B cell (primary cell): ENCODE data around the gene GDF9.

Experiments
- CTCF ChIP-seq: fragments of 200-600 bp; IDR thresholded peaks from one replicate; pipeline ENCODE4 v1.8.0; 2022; ENCODE audit warnings: antibody characterized with exemption, mild to moderate bottlenecking
- EZH2 ChIP-seq: IDR thresholded peaks from 2 replicates; pipeline ENCODE4 v1.6.1; 2012; ENCODE audit warnings: borderline replicate concordance, low read depth, mild to moderate bottlenecking, moderate library complexity, low read length; ENCODE audit not compliant: insufficient read depth, poor library complexity, severe bottlenecking

- no peak for TF ChIP-seq CTCF
- no peak for TF ChIP-seq EZH2
Observed at GRCh38 chr5:132890817-132891216, 24.5 kb upstream of the GDF9 start.
